Choroid plexus epithelial cell (primary cell): ENCODE data around the gene DUSP3.
"Not testable (repeated sequence)": the region's sequence is repeated elsewhere in the genome, so short reads cannot be mapped to it uniquely, and the experiment has no call there.

ENCODE experiments used
- DNase-seq: peaks from one replicate; pipeline ENCODE4 v3.0.0-alpha.2; 2010; ENCODE audit warnings: low read depth
- H3K4me3 ChIP-seq: 2 replicates; pipeline ENCODE4 v1.5.1; 2011; ENCODE audit warnings: low read depth, mild to moderate bottlenecking, control low read depth, low read length, moderate library complexity
- TF ChIP-seq, protein P1 (sequence below): conservative IDR thresholded peaks from 2 replicates; pipeline ENCODE4 v1.5.1; 2011; ENCODE audit warnings: low read depth, mild to moderate bottlenecking, control low read depth, inconsistent platforms, low read length, moderate library complexity

DUSP3 gene

DNA sequence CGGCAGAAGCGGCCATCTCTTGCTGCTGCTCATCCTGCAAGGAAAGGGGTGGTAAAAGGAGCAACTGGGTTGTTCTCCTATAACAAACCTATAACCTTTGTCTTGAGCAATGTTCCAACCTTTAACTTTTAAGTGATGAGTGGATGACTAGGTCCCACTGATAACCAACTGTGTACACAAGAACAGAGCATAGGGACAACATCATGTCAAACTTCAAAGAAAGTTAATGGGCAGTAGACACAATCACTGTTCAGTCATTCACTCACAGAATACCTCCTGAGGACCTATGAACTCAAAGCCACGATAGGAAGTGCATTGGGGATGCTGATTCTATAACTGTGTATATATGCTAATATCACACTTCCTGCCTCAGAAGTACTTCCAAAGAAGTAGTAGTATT is 23.1 kb upstream of the DUSP3 start:
- TF ChIP-seq, protein P1, sequence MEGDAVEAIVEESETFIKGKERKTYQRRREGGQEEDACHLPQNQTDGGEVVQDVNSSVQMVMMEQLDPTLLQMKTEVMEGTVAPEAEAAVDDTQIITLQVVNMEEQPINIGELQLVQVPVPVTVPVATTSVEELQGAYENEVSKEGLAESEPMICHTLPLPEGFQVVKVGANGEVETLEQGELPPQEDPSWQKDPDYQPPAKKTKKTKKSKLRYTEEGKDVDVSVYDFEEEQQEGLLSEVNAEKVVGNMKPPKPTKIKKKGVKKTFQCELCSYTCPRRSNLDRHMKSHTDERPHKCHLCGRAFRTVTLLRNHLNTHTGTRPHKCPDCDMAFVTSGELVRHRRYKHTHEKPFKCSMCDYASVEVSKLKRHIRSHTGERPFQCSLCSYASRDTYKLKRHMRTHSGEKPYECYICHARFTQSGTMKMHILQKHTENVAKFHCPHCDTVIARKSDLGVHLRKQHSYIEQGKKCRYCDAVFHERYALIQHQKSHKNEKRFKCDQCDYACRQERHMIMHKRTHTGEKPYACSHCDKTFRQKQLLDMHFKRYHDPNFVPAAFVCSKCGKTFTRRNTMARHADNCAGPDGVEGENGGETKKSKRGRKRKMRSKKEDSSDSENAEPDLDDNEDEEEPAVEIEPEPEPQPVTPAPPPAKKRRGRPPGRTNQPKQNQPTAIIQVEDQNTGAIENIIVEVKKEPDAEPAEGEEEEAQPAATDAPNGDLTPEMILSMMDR, result no peak
- H3K4me3 ChIP-seq, result no peak overlapping the region
- DNase-seq, result no peak

GRCh38 chr17:43800736-43801135 is 22.0 kb upstream of the DUSP3 start:
- DNase-seq, result no peak
- TF ChIP-seq, protein P1, result no peak
- H3K4me3 ChIP-seq, result no peak overlapping the region

- TF ChIP-seq, protein P1, result no peak
- no peak for DNase-seq
- H3K4me3 ChIP-seq, result no peak overlapping the region
Measured at GRCh38 chr17:43799047-43799446, 20.3 kb upstream of the DUSP3 start.

- not testable (repeated sequence) for DNase-seq, H3K4me3 ChIP-seq
Measured at GRCh38 chr17:43798024-43798423, 19.2 kb upstream of the DUSP3 start.

- DNase-seq, H3K4me3 ChIP-seq: not testable (repeated sequence)
Measured at GRCh38 chr17:43792668-43793067, 13.9 kb upstream of the DUSP3 start.

GRCh38 chr17:43791589-43791988 is 12.8 kb upstream of the DUSP3 start:
- peak; percentile 75 for DNase-seq
- TF ChIP-seq, protein P1, result no peak
- no peak overlapping the region for H3K4me3 ChIP-seq

GRCh38 chr17:43790311-43790940 is 11.6 kb upstream of the DUSP3 start:
- H3K4me3 ChIP-seq, result no peak overlapping the region
- TF ChIP-seq, protein P1, result peak; percentile 52
- no peak for DNase-seq

DNA sequence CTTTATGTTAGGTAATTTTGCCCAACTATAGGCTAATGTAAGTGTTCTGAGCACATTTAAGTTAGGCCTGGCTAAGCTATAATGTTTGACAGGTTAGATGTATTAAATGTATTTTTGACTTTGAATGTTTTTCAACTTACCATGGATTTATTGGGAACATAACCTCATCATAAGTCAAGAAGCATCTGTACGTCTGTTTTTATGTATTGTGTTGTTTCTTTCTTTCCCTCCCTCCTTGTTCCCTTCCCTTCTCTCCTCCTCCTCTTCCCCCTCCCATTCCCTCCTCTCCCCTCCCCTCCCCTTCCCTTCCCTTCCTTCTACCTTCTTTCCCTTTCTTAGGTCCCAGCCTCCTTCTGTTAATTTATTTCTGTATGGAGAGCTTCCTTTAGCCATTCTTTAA is 10.7 kb upstream of the DUSP3 start:
- no peak overlapping the region for H3K4me3 ChIP-seq
- no peak for DNase-seq
- TF ChIP-seq, protein P1, result no peak
